DND-41 (cell line): ENCODE measurements around the gene IDH1.

Source experiments
- ATAC-seq: fragments of 200-7000 bp; cut with Tn5 transposase; 3 replicates; pipeline ENCODE4 v1.9.1; 2021; ENCODE audit warnings: low read depth; ENCODE audit not compliant: insufficient read depth
- DNase-seq: peaks from one replicate; pipeline ENCODE4 v3.0.0-alpha.2; 2020
- H2AFZ ChIP-seq: 2 replicates; pipeline ENCODE4 v1.6.0; 2012; ENCODE audit warnings: low read depth, low read length
- H3K27ac ChIP-seq: 2 replicates; pipeline ENCODE4 v1.5.1; 2012; ENCODE audit warnings: low read length, inconsistent platforms
- H3K27me3 ChIP-seq: fragments of 200-600 bp; sonication (generic); 2 replicates; pipeline ENCODE4 v1.6.0; 2012; ENCODE audit warnings: low read length, mild to moderate bottlenecking, inconsistent platforms; ENCODE audit not compliant: insufficient read depth, poor library complexity
- H3K36me3 ChIP-seq: 2 replicates; pipeline ENCODE4 v1.5.1; 2012; ENCODE audit warnings: low read length, inconsistent platforms; ENCODE audit not compliant: insufficient read depth
- H3K4me1 ChIP-seq: 2 replicates; pipeline ENCODE4 v1.5.1; 2012; ENCODE audit warnings: mild to moderate bottlenecking, low read length; ENCODE audit not compliant: insufficient read depth
- H3K4me2 ChIP-seq: 2 replicates; pipeline ENCODE4 v1.6.0; 2012; ENCODE audit warnings: mild to moderate bottlenecking, moderate library complexity, low read length, inconsistent platforms; ENCODE audit not compliant: insufficient read depth
- H3K4me3 ChIP-seq, 2 experiments: fragments of 200-600 bp in 1 of 2; shearing (Covaris generic) in 1 of 2; 2 replicates each; pipeline ENCODE4 v1.5.1; 2012 to 2016; ENCODE audit warnings: inconsistent platforms in 2 of 2, low read length in 2 of 2, mild to moderate bottlenecking in 2 of 2, low read depth in 1 of 2, moderate library complexity in 1 of 2
- H3K79me2 ChIP-seq: 2 replicates; pipeline ENCODE4 v1.6.0; 2012; ENCODE audit warnings: low read length, inconsistent platforms; ENCODE audit not compliant: insufficient read depth
- H3K9ac ChIP-seq: 2 replicates; pipeline ENCODE4 v1.6.0; 2012; ENCODE audit warnings: low read depth, mild to moderate bottlenecking, inconsistent platforms, low read length, moderate library complexity
- H3K9me3 ChIP-seq: 2 replicates; pipeline ENCODE4 v1.5.1; 2012; ENCODE audit warnings: low read length, moderate library complexity, mild to moderate bottlenecking, inconsistent platforms; ENCODE audit not compliant: insufficient read depth, severe bottlenecking
- H4K20me1 ChIP-seq: 2 replicates; pipeline ENCODE4 v1.6.0; 2012; ENCODE audit warnings: low read length; ENCODE audit not compliant: insufficient read depth
- CTCF ChIP-seq: IDR thresholded peaks from 2 replicates; pipeline ENCODE4 v1.5.1; 2012; ENCODE audit warnings: borderline replicate concordance, low read length, moderate library complexity, mild to moderate bottlenecking; ENCODE audit not compliant: poor library complexity, severe bottlenecking; ENCODE audit errors: extremely low read depth
- EZH2 ChIP-seq: IDR thresholded peaks from 3 replicates; pipeline ENCODE4 v1.6.1; 2012; ENCODE audit warnings: borderline replicate concordance, low read depth, mild to moderate bottlenecking, moderate library complexity, low read length, inconsistent platforms; ENCODE audit not compliant: severe bottlenecking

Gene IDH1

GRCh38 chr2:208253600-208254117 lies 1.2 kb downstream of the IDH1 start:
- no peak for TF ChIP-seq EZH2
- no peak for TF ChIP-seq CTCF
- H3K27me3 ChIP-seq = no peaks in the 10 kb centered on the region
- peaks cover 34% of the 10 kb centered on the region for H3K79me2 ChIP-seq
- peaks cover 36% of the 10 kb centered on the region for H3K4me1 ChIP-seq
- H4K20me1 ChIP-seq = peaks cover 14% of the 10 kb centered on the region
- H2AFZ ChIP-seq = peak overlapping the region; percentile 87
- H3K9me3 ChIP-seq = no peaks in the 10 kb centered on the region
- H3K27ac ChIP-seq = peak overlapping the region; percentile 74
- no peak for ATAC-seq
- peaks cover 53% of the 10 kb centered on the region for H3K36me3 ChIP-seq
- peak overlapping the region; percentile 66 for H3K4me2 ChIP-seq
- peak overlapping the region; percentile 65 for H3K9ac ChIP-seq
- no peak for DNase-seq
- peak overlapping the region; percentile 90 to 98; a peak in 3 of 4 replicates for H3K4me3 ChIP-seq

GRCh38 chr2:208252716-208253492 lies 2.0 kb downstream of the IDH1 start:
- TF ChIP-seq CTCF = no peak
- no peak for TF ChIP-seq EZH2
- H3K4me1 ChIP-seq = peaks cover 36% of the 10 kb centered on the region
- DNase-seq = no peak
- H3K79me2 ChIP-seq = peaks cover 34% of the 10 kb centered on the region
- ATAC-seq = no peak
- peak overlapping the region in 1 of 2 experiments; percentile 90; a peak in 1 of 4 replicates for H3K4me3 ChIP-seq
- peak overlapping the region; percentile 65 for H3K9ac ChIP-seq
- peak overlapping the region; percentile 66 for H3K4me2 ChIP-seq
- no peak overlapping the region for H3K27ac ChIP-seq
- peaks cover 14% of the 10 kb centered on the region for H4K20me1 ChIP-seq
- peaks cover 60% of the 10 kb centered on the region for H3K36me3 ChIP-seq
- no peaks in the 10 kb centered on the region for H3K27me3 ChIP-seq
- no peaks in the 10 kb centered on the region for H3K9me3 ChIP-seq
- no peak overlapping the region for H2AFZ ChIP-seq

GRCh38 chr2:208251098-208251497 lies 3.8 kb downstream of the IDH1 start:
- ATAC-seq (no peak), DNase-seq (no peak)
- Histone ChIP-seq H3K4me3 (no peak overlapping the region), H3K27ac (no peak overlapping the region), H4K20me1 (peaks cover 14% of the 10 kb centered on the region), H3K4me2 (no peak overlapping the region), H2AFZ (no peak overlapping the region), H3K36me3 (peaks cover 76% of the 10 kb centered on the region), H3K9me3 (no peaks in the 10 kb centered on the region), H3K79me2 (peaks cover 34% of the 10 kb centered on the region), H3K9ac (no peak overlapping the region; the same call in 1 of the 2 replicates), H3K4me1 (peaks cover 36% of the 10 kb centered on the region), H3K27me3 (no peaks in the 10 kb centered on the region)
- no peak for TF ChIP-seq EZH2
- no peak for TF ChIP-seq CTCF
